H9 (cell line): ENCODE results near the gene TESPA1. TPM values are rescaled to one million over a fixed set of nuclear protein-coding genes. Genes with fewer than 3 reads are reported as not detected.

Experiments
- DNase-seq: peaks from one replicate; pipeline ENCODE4 v3.0.0-alpha.2; 2017
- H2AFZ ChIP-seq: one replicate; pipeline ENCODE4 v1.6.1; 2013; ENCODE audit warnings: mild to moderate bottlenecking, low read length, control low read depth, moderate library complexity
- H2AK5ac ChIP-seq: 2 replicates; pipeline ENCODE4 v1.6.1; 2013; ENCODE audit warnings: low read length, control low read depth, mixed read lengths; ENCODE audit not compliant: insufficient read length
- H2BK120ac ChIP-seq: one replicate; pipeline ENCODE4 v1.6.1; 2013; ENCODE audit warnings: low read depth, mild to moderate bottlenecking, low read length, control low read depth, inconsistent platforms; ENCODE audit not compliant: poor library complexity, severe bottlenecking
- H2BK12ac ChIP-seq: 2 replicates; pipeline ENCODE4 v1.6.1; 2013; ENCODE audit warnings: low read length, control low read depth, mixed read lengths, low read depth; ENCODE audit not compliant: insufficient read length
- H2BK15ac ChIP-seq: 2 replicates; pipeline ENCODE4 v1.6.1; 2013; ENCODE audit warnings: low read depth, low read length, control low read depth
- H2BK20ac ChIP-seq: one replicate; pipeline ENCODE4 v1.6.1; 2013; ENCODE audit warnings: low read depth, mild to moderate bottlenecking, low read length, control low read depth, inconsistent platforms; ENCODE audit not compliant: poor library complexity, severe bottlenecking
- H2BK5ac ChIP-seq: 2 replicates; pipeline ENCODE4 v1.6.1; 2013; ENCODE audit warnings: low read length, control low read depth, mixed read lengths; ENCODE audit not compliant: insufficient read length
- H3K14ac ChIP-seq: 2 replicates; pipeline ENCODE4 v1.6.1; 2013; ENCODE audit warnings: low read length, control low read depth; ENCODE audit not compliant: insufficient read depth
- H3K18ac ChIP-seq: 2 replicates; pipeline ENCODE4 v1.6.1; 2013; ENCODE audit warnings: low read depth, mild to moderate bottlenecking, mixed read lengths, low read length, control low read depth; ENCODE audit not compliant: insufficient read length
- H3K23ac ChIP-seq: 2 replicates; pipeline ENCODE4 v1.6.1; 2013; ENCODE audit warnings: low read length, control low read depth, mixed read lengths, low read depth; ENCODE audit not compliant: insufficient read length
- H3K23me2 ChIP-seq: 2 replicates; pipeline ENCODE4 v1.6.1; 2013; ENCODE audit warnings: low read depth, mild to moderate bottlenecking, mixed read lengths, low read length, control low read depth; ENCODE audit not compliant: insufficient read length, poor library complexity, severe bottlenecking
- H3K27ac ChIP-seq: 2 replicates; pipeline ENCODE4 v1.5.1; 2013; ENCODE audit warnings: low read length, control low read depth, mixed read lengths, low read depth; ENCODE audit not compliant: insufficient read length
- H3K27me3 ChIP-seq: 2 replicates; pipeline ENCODE4 v1.6.1; 2013; ENCODE audit warnings: low read length, control low read depth, inconsistent platforms; ENCODE audit not compliant: insufficient read depth
- H3K4ac ChIP-seq: 2 replicates; pipeline ENCODE4 v1.6.1; 2013; ENCODE audit warnings: low read depth, mild to moderate bottlenecking, control low read depth, inconsistent platforms, low read length, moderate library complexity
- H3K4me1 ChIP-seq: 2 replicates; pipeline ENCODE4 v1.6.1; 2013; ENCODE audit warnings: low read length, control low read depth, inconsistent platforms; ENCODE audit not compliant: insufficient read depth
- H3K4me2 ChIP-seq: 2 replicates; pipeline ENCODE4 v1.6.1; 2013; ENCODE audit warnings: low read length, control low read depth, mixed read lengths; ENCODE audit not compliant: insufficient read length, insufficient read depth
- H3K56ac ChIP-seq: 2 replicates; pipeline ENCODE4 v1.6.1; 2013; ENCODE audit warnings: low read depth, mild to moderate bottlenecking, mixed read lengths, low read length, control low read depth; ENCODE audit not compliant: insufficient read length
- H3K79me1 ChIP-seq: 2 replicates; pipeline ENCODE4 v1.6.1; 2013; ENCODE audit warnings: low read depth, mild to moderate bottlenecking, moderate library complexity, low read length, control low read depth, inconsistent platforms; ENCODE audit not compliant: insufficient read depth, poor library complexity, severe bottlenecking
- H3K79me2 ChIP-seq: 2 replicates; pipeline ENCODE4 v1.6.1; 2013; ENCODE audit warnings: low read length, control low read depth, inconsistent platforms; ENCODE audit not compliant: insufficient read depth
- H3K9ac ChIP-seq: 2 replicates; pipeline ENCODE4 v1.6.1; 2013; ENCODE audit warnings: low read length, control low read depth, mixed read lengths; ENCODE audit not compliant: insufficient read length; ENCODE audit errors: extremely low read depth
- H3K9me3 ChIP-seq: one replicate; pipeline ENCODE4 v1.6.1; 2013; ENCODE audit warnings: low read depth, low read length, inconsistent platforms; ENCODE audit not compliant: control insufficient read depth
- H3T11ph ChIP-seq: one replicate; pipeline ENCODE4 v1.6.1; 2013; ENCODE audit warnings: mild to moderate bottlenecking, low read length, control low read depth, inconsistent platforms
- H4K20me1 ChIP-seq: one replicate; pipeline ENCODE4 v1.6.1; 2013; ENCODE audit not compliant: control insufficient read depth, insufficient read length, insufficient read depth
- H4K5ac ChIP-seq: 2 replicates; pipeline ENCODE4 v1.6.1; 2013; ENCODE audit warnings: low read depth, mild to moderate bottlenecking, mixed read lengths, low read length, control low read depth; ENCODE audit not compliant: insufficient read length
- H4K8ac ChIP-seq: replicated peaks from 2 replicates; pipeline ENCODE4 v1.6.1; 2013; ENCODE audit warnings: low read length, control low read depth, mixed read lengths, low read depth; ENCODE audit not compliant: insufficient read length
- H4K91ac ChIP-seq: 2 replicates; pipeline ENCODE4 v1.6.1; 2013; ENCODE audit warnings: low read depth, mild to moderate bottlenecking, moderate library complexity, mixed read lengths, low read length, control low read depth; ENCODE audit not compliant: insufficient read length
- H3K27ac Mint-ChIP-seq, 3 experiments: 2 replicates in 2 of 3; 3 replicates in 1 of 3; pipeline ENCODE4 v1.8.0; 2020 to 2021; ENCODE audit warnings: mixed read lengths in 3 of 3, mild to moderate bottlenecking in 1 of 3, moderate library complexity in 1 of 3
- H3K27me3 Mint-ChIP-seq: 2 replicates; pipeline ENCODE4 v1.8.0; 2021; ENCODE audit warnings: low read depth, mild to moderate bottlenecking, moderate library complexity, mixed read lengths
- H3K36me3 Mint-ChIP-seq, 3 experiments: 2 replicates in 2 of 3; 3 replicates in 1 of 3; pipeline ENCODE4 v1.8.0; 2020 to 2021; ENCODE audit warnings: low read depth in 3 of 3, mixed read lengths in 3 of 3; ENCODE audit not compliant: insufficient read depth in 1 of 3
- H3K4me1 Mint-ChIP-seq, 2 experiments: 2 replicates each; pipeline ENCODE4 v1.8.0; 2020; ENCODE audit warnings: mixed read lengths in 2 of 2
- H3K4me3 Mint-ChIP-seq, 2 experiments: 2 replicates in 1 of 2; 3 replicates in 1 of 2; pipeline ENCODE4 v1.8.0; 2020 to 2021; ENCODE audit warnings: mild to moderate bottlenecking in 2 of 2, mixed read lengths in 2 of 2, moderate library complexity in 1 of 2
- H3K9me3 Mint-ChIP-seq, 2 experiments: 2 replicates in 1 of 2; 3 replicates in 1 of 2; pipeline ENCODE4 v1.8.0; 2020; ENCODE audit warnings: mild to moderate bottlenecking in 2 of 2, mixed read lengths in 2 of 2, moderate library complexity in 1 of 2
- CTCF ChIP-seq: fragments of 200-600 bp; sonication (generic); conservative IDR thresholded peaks from 3 replicates; pipeline ENCODE4 v1.8.0; 2021; ENCODE audit warnings: antibody characterized with exemption, mild to moderate bottlenecking
- WGBS: extraction: QIAGEN DNeasy Blood & Tissue Kit; methylation state at CpG from one replicate; pipeline ENCODE4 v1.1.7; 2013; ENCODE audit warnings: missing lambda C conversion rate, low lambda C conversion rate, mixed read lengths; ENCODE audit not compliant: insufficient read length; ENCODE audit errors: extremely low coverage; 5-methylcytosine and 5-hydroxymethylcytosine counted together
- total RNA-seq: library from RNA; stranded (reverse); gene quantifications from 2 replicates; pipeline ENCODE4 v1.2.1, GENCODE V29; 2021

TESPA1 gene
- total RNA-seq, 1 experiment from 2014 or later = not detected

GRCh38 chr12:54935235-54935951, 49.2 kb downstream of the TESPA1 start:
- Histone ChIP-seq H3K79me2 (no peaks in the 10 kb centered on the region), H2BK15ac (no peak overlapping the region), H2BK12ac (no peak overlapping the region), H3K9ac (no peak overlapping the region), H4K8ac (no peak overlapping the region), H3K18ac (no peak overlapping the region), H4K5ac (no peak overlapping the region), H3K4ac (no peak overlapping the region), H2AFZ (no peak overlapping the region), H2BK5ac (no peak overlapping the region), H3K4me2 (no peak overlapping the region), H3K14ac (no peak overlapping the region), H3K4me1 (no peaks in the 10 kb centered on the region), H3T11ph (no peak overlapping the region), H3K23me2 (no peaks in the 10 kb centered on the region), H3K27me3 (no peaks in the 10 kb centered on the region; the same call in 1 of the 2 replicates), H4K91ac (no peak overlapping the region), H3K23ac (no peak overlapping the region), H2BK20ac (no peak overlapping the region), H3K56ac (no peak overlapping the region), H3K79me1 (no peaks in the 10 kb centered on the region), H3K27ac (no peak overlapping the region), H4K20me1 (no peaks in the 10 kb centered on the region), H2BK120ac (no peak overlapping the region), H3K9me3 (peaks cover 2% of the 10 kb centered on the region), H2AK5ac (no peak overlapping the region)
- no CpG with 5 or more reads among the region's 5 CpGs for WGBS
- Mint-ChIP-seq H3K27ac (no peak overlapping the region), H3K9me3 (peaks cover 7 to 14% of the 10 kb centered on the region in 2 experiments), H3K4me1 (no peaks in the 10 kb centered on the region; a peak in 1 of 4 replicates), H3K4me3 (no peak overlapping the region), H3K36me3 (peaks cover 7 to 10% (median 8%) of the 10 kb centered on the region in 3 experiments), H3K27me3 (peaks cover 19% of the 10 kb centered on the region)
- DNase-seq = no peak
- no peak for TF ChIP-seq CTCF
